ENCODE data around the gene CD99. TPM values are rescaled to one million over a fixed set of nuclear protein-coding genes. Genes with fewer than 3 reads are reported as not detected.
"Not testable (repeated sequence)": the region's sequence is repeated elsewhere in the genome, so short reads cannot be mapped to it uniquely, and the experiment has no call there.

Gene CD99
- total and polyA plus RNA-seq, 9 donors: 158 to 382 (median 326) TPM

DNA sequence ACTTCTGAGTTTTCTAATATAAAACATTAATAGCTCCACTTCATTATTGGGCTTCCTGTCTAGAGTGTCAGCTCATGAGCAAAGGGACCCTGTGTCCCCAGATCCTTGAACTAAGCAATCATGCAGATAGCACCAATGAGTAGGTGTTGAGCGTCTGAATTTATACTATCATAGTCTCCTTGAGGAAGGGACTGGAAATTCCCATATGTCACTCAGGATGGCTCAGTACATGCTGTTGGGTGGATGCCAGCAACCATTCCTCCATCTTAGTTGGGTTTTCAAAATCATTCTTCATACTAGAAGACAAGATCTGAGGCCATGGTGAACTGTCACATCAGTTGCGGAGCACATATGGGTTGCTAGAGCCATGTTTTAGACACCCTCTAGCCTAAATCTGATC lies 27.7 kb downstream of the CD99 start:
- no peaks in the 10 kb centered on the region for H3K4me1 ChIP-seq (ENCODE audit: control insufficient read depth, insufficient read depth, low read length)
- DNase-seq: no peak
- H3K27ac ChIP-seq (ENCODE audit: low read length): no peak overlapping the region
- no peak overlapping the region for H3K4me3 ChIP-seq (ENCODE audit: low read length)
- WGBS (ENCODE audit: insufficient coverage): 100% methylated on average over 2 of the region's 2 CpGs
- H3K27me3 ChIP-seq (ENCODE audit: control insufficient read depth, insufficient read depth, low read length): peaks cover 2% of the 10 kb centered on the region
- peaks cover 56% of the 10 kb centered on the region for H3K36me3 ChIP-seq (ENCODE audit: control insufficient read depth, insufficient read depth, low read length)
- no peaks in the 10 kb centered on the region for H3K9me3 ChIP-seq (replicated peaks; ENCODE audit: control insufficient read depth, low read depth, low read length)

GRCh38 chrX:2719774-2720447 lies 28.8 kb downstream of the CD99 start:
- 96% methylated on average over 3 of the region's 10 CpGs for WGBS (ENCODE audit: insufficient coverage)
- peaks cover 59% of the 10 kb centered on the region for H3K36me3 ChIP-seq (ENCODE audit: control insufficient read depth, insufficient read depth, low read length)
- H3K4me3 ChIP-seq (ENCODE audit: low read length): no peak overlapping the region
- H3K27me3 ChIP-seq (ENCODE audit: control insufficient read depth, insufficient read depth, low read length): peaks cover 2% of the 10 kb centered on the region
- no peaks in the 10 kb centered on the region for H3K9me3 ChIP-seq (replicated peaks; ENCODE audit: control insufficient read depth, low read depth, low read length)
- no peaks in the 10 kb centered on the region for H3K4me1 ChIP-seq (ENCODE audit: control insufficient read depth, insufficient read depth, low read length)
- no peak for DNase-seq
- H3K27ac ChIP-seq (ENCODE audit: low read length): no peak overlapping the region

- H3K27ac ChIP-seq (ENCODE audit: low read length): no peak overlapping the region
These were observed 32.3 kb downstream of the CD99 start for GRCh38 chrX:2723286-2723879.

GRCh38 chrX:2727264-2727663 lies 36.2 kb downstream of the CD99 start:
- not testable (repeated sequence) for H3K4me1 ChIP-seq (ENCODE audit: control insufficient read depth, insufficient read depth, low read length); H3K9me3 ChIP-seq (replicated peaks; ENCODE audit: control insufficient read depth, low read depth, low read length); H3K27ac ChIP-seq (ENCODE audit: low read length); H3K27me3 ChIP-seq (ENCODE audit: control insufficient read depth, insufficient read depth, low read length); H3K4me3 ChIP-seq (ENCODE audit: low read length); DNase-seq
- WGBS (ENCODE audit: insufficient coverage): 96% methylated on average over 8 of the region's 11 CpGs
- peaks cover 62% of the 10 kb centered on the region for H3K36me3 ChIP-seq (ENCODE audit: control insufficient read depth, insufficient read depth, low read length)

More at GRCh38 chrX:2723286-2723879, 32.3 kb downstream of the CD99 start:
- Histone ChIP-seq H3K9me3 (replicated peaks; ENCODE audit: control insufficient read depth, low read depth, low read length) (no peaks in the 10 kb centered on the region), H3K4me3 (ENCODE audit: low read length) (no peak overlapping the region), H3K36me3 (ENCODE audit: control insufficient read depth, insufficient read depth, low read length) (peaks cover 65% of the 10 kb centered on the region), H3K27me3 (ENCODE audit: control insufficient read depth, insufficient read depth, low read length) (peaks cover 2% of the 10 kb centered on the region), H3K4me1 (ENCODE audit: control insufficient read depth, insufficient read depth, low read length) (no peaks in the 10 kb centered on the region)
- DNase-seq: no peak
- 89% methylated on average over 15 of the region's 20 CpGs for WGBS (ENCODE audit: insufficient coverage)

DNA sequence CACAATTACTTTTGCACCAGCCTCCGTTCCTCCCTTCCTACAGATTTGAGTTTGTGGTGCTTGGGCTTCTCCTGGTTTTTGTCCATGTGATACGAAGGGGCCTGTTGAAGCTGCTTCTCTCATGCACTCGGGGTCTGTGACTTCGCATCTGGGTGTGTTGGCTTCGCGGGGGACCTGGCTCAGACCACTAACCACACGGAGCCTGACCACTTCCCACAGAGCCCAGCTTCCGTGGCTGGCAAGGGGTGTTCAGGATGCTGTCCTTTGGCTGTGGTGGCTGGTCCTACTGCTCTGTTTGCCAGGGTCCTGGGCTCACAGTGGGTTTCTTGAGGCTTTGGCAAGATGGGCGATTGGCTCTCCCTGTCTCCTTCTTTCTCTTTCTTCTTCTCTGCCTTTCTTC lies 41.0 kb downstream of the CD99 start:
- Histone ChIP-seq H3K4me3 (ENCODE audit: low read length) (no peak overlapping the region), H3K36me3 (ENCODE audit: control insufficient read depth, insufficient read depth, low read length) (peaks cover 42% of the 10 kb centered on the region), H3K27ac (ENCODE audit: low read length) (no peak overlapping the region), H3K9me3 (replicated peaks; ENCODE audit: control insufficient read depth, low read depth, low read length) (no peaks in the 10 kb centered on the region), H3K27me3 (ENCODE audit: control insufficient read depth, insufficient read depth, low read length) (no peaks in the 10 kb centered on the region), H3K4me1 (ENCODE audit: control insufficient read depth, insufficient read depth, low read length) (no peaks in the 10 kb centered on the region)
- no peak for DNase-seq
- WGBS (ENCODE audit: insufficient coverage): 84% methylated on average over 8 of the region's 9 CpGs

DNA sequence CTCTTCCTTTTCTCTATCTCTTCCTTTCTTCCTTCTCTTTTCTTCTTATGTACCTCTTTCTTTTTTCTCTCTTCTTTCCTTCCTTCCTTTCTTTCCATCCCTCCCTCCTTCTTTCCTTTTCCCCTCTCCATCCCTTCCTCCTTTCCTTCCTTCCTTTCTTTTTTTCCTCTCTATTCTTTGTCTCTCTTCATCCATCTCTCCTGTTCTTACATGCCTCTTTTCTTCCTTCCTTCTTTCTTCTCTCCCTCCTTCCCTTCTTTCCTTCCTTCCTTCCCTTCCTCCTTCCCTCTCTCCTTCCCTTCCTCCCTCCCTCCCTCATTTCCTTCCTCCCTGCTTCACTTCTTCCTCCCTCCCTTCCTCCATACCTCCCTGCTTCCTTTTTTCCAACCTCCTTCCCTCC lies 41.6 kb downstream of the CD99 start:
- Histone ChIP-seq H3K4me3 (ENCODE audit: low read length) (no peak overlapping the region), H3K27me3 (ENCODE audit: control insufficient read depth, insufficient read depth, low read length) (no peaks in the 10 kb centered on the region), H3K36me3 (ENCODE audit: control insufficient read depth, insufficient read depth, low read length) (peaks cover 38% of the 10 kb centered on the region), H3K9me3 (replicated peaks; ENCODE audit: control insufficient read depth, low read depth, low read length) (no peaks in the 10 kb centered on the region), H3K27ac (ENCODE audit: low read length) (no peak overlapping the region), H3K4me1 (ENCODE audit: control insufficient read depth, insufficient read depth, low read length) (no peaks in the 10 kb centered on the region)
- no peak for DNase-seq

DNA sequence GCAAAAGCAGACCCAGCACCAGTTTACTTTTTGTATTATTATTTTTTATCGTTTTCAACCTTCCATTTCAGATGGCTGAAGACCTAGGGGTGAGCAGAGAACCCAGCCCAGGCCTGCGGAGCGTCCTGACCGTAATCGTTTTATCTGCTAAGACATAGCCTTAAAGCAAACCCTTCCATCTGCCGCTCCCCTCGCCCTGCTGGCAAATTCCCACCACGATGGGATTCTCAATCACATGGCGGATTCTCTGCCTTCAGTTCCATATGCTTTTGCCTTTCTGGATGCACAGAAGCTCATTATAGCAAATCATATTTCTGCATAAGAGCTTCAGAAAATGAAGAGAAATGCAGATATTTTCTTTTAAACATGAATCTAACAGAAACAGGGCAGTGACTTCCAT lies 42.2 kb downstream of the CD99 start:
- DNase-seq: no peak

DNA sequence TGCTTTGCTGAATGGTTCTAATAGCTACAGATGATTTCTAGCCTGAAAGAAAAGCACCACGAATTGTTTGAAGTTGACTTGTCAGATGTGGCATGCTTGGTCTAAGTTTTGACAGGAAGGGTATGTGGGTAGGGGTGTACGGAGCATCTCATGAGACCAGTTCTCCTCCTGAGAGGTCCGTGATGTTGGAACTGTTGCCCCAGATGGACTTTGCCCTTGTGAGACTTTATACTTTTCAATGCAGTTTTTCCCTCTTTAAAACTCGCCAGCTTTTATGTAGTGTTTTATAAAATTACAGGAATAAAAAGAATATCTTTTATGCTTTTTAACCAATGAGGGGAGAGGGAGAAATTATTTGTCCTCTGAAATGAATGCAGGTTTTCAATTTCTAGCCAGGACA lies 44.2 kb downstream of the CD99 start:
- H3K27ac ChIP-seq (ENCODE audit: low read length): no peak overlapping the region
- 100% methylated on average over 1 of the region's 4 CpGs for WGBS (ENCODE audit: insufficient coverage)
- DNase-seq: no peak
- H3K36me3 ChIP-seq (ENCODE audit: control insufficient read depth, insufficient read depth, low read length): peaks cover 37% of the 10 kb centered on the region
- no peaks in the 10 kb centered on the region for H3K27me3 ChIP-seq (ENCODE audit: control insufficient read depth, insufficient read depth, low read length)
- H3K4me1 ChIP-seq (ENCODE audit: control insufficient read depth, insufficient read depth, low read length): no peaks in the 10 kb centered on the region
- H3K9me3 ChIP-seq (replicated peaks; ENCODE audit: control insufficient read depth, low read depth, low read length): no peaks in the 10 kb centered on the region
- no peak overlapping the region for H3K4me3 ChIP-seq (ENCODE audit: low read length)

More for the DNA sequence above, 42.2 kb downstream of the CD99 start:
- Histone ChIP-seq H3K27me3 (ENCODE audit: control insufficient read depth, insufficient read depth, low read length) (no peaks in the 10 kb centered on the region), H3K9me3 (replicated peaks; ENCODE audit: control insufficient read depth, low read depth, low read length) (no peaks in the 10 kb centered on the region), H3K4me1 (ENCODE audit: control insufficient read depth, insufficient read depth, low read length) (no peaks in the 10 kb centered on the region), H3K36me3 (ENCODE audit: control insufficient read depth, insufficient read depth, low read length) (peaks cover 38% of the 10 kb centered on the region), H3K27ac (ENCODE audit: low read length) (no peak overlapping the region), H3K4me3 (ENCODE audit: low read length) (no peak overlapping the region)
- WGBS (ENCODE audit: insufficient coverage): 86% methylated on average over 9 of the region's 9 CpGs

DNA sequence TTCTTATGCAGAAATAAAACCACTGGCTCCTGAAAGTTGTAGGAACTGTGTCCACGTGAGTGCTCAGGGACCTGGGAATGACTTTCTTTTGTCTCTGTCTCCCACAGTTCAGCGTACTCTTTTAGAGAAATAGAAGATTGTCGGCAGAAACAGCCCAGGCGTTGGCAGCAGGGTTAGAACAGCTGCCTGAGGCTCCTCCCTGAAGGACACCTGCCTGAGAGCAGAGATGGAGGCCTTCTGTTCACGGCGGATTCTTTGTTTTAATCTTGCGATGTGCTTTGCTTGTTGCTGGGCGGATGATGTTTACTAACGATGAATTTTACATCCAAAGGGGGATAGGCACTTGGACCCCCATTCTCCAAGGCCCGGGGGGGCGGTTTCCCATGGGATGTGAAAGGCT lies 49.6 kb downstream of the CD99 start:
- WGBS (ENCODE audit: insufficient coverage): 76% methylated on average over 10 of the region's 11 CpGs
- peaks cover 27% of the 10 kb centered on the region for H3K36me3 ChIP-seq (ENCODE audit: control insufficient read depth, insufficient read depth, low read length)
- no peak for DNase-seq

GRCh38 chrX:2741386-2741785 lies 50.3 kb downstream of the CD99 start:
- no peak overlapping the region for H3K27ac ChIP-seq (ENCODE audit: low read length)
- H3K27me3 ChIP-seq (ENCODE audit: control insufficient read depth, insufficient read depth, low read length): no peaks in the 10 kb centered on the region
- 91% methylated on average over 2 of the region's 3 CpGs for WGBS (ENCODE audit: insufficient coverage)
- no peaks in the 10 kb centered on the region for H3K9me3 ChIP-seq (replicated peaks; ENCODE audit: control insufficient read depth, low read depth, low read length)
- H3K4me1 ChIP-seq (ENCODE audit: control insufficient read depth, insufficient read depth, low read length): peaks cover 3% of the 10 kb centered on the region
- H3K36me3 ChIP-seq (ENCODE audit: control insufficient read depth, insufficient read depth, low read length): peaks cover 26% of the 10 kb centered on the region
- H3K4me3 ChIP-seq (ENCODE audit: low read length): no peak overlapping the region
- no peak for DNase-seq

More for the DNA sequence above, 49.6 kb downstream of the CD99 start:
- Histone ChIP-seq H3K27me3 (ENCODE audit: control insufficient read depth, insufficient read depth, low read length) (no peaks in the 10 kb centered on the region), H3K4me3 (ENCODE audit: low read length) (no peak overlapping the region), H3K27ac (ENCODE audit: low read length) (no peak overlapping the region), H3K9me3 (replicated peaks; ENCODE audit: control insufficient read depth, low read depth, low read length) (no peaks in the 10 kb centered on the region), H3K4me1 (ENCODE audit: control insufficient read depth, insufficient read depth, low read length) (peaks cover 3% of the 10 kb centered on the region)
